Subcutaneous adipose tissue (tissue), 4 donors: ENCODE measurements around the gene CPSF4L. TPM values are rescaled to one million over a fixed set of nuclear protein-coding genes. Genes with fewer than 3 reads are reported as not detected.

Experiments
- CTCF ChIP-seq: fragments of 450-650 bp; IDR thresholded peaks from one replicate; pipeline ENCODE4 v1.5.1; 2016; ENCODE audit warnings: low read depth, mild to moderate bottlenecking, control low read depth, antibody characterized with exemption, moderate library complexity
- total RNA-seq, 4 donors: library from RNA; depleted of rRNA; stranded (reverse); fragments of >200 nt; gene quantifications; one replicate each; pipeline ENCODE4 v1.1.0, GENCODE V29; 2016

Gene CPSF4L
- total RNA-seq, 4 donors from 2014 or later, result not detected

DNA sequence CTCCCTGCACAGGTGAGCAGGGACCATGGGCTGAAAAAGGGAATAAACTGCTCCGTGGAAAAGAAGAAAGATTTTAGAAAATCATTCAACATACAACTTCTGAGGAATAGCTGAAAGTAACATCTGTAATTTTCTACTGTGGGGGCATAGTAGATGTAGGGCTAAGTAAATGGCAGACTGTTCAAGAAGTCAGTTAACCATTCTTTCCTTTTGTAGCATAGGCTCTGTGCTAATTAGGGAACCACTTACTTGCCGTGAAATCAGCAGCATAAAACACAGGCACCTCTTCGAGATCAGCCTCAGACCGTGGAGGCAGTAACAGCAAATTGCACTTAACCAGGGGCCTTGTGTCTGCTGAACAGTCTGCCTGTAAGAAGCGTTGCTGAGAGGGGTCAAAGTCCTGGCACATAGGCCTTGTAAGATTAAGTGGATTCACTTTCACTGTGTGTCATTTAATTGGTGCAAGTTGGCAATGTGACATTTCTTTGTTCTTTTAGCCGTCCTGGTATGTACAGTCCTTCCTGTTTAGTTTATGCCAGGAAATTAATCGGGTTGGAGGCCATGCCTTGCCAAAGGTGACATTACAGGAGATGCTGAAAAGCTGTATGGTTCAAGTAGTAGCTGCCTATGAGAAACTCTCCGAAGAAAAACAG is 58.4 kb downstream of the CPSF4L start:
- TF ChIP-seq CTCF, result no peak

- no peak for TF ChIP-seq CTCF
These were observed 60.2 kb downstream of the CPSF4L start for GRCh38 chr17:73201215-73202069.

GRCh38 chr17:73200476-73200875 is 61.2 kb downstream of the CPSF4L start:
- TF ChIP-seq CTCF, result no peak

- TF ChIP-seq CTCF, result no peak
These were observed 61.8 kb downstream of the CPSF4L start for GRCh38 chr17:73199751-73200317.

DNA sequence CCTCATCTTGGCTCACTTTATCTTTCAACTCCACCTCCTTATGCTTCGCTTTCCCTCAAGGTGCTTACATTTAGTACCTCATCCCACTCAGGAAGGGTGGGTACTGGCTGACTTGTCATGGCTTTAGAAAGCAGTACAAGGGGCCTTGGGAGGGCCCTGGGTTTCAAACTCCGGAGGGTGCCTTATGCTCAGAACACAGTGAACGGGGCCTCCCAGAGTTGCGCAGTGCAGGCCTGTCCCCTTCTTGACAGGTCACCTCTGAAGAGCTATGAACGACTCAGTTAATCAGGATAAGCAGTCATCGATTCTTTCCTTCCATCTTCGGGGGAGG is 62.8 kb downstream of the CPSF4L start:
- TF ChIP-seq CTCF, result no peak

Other genes starting within 250 kb of the CPSF4L start
- 10 to 100 TPM; 36.6 to 75.0 (median 40.2) TPM for gene SLC39A11, start 169.2 kb downstream of the CPSF4L start, total RNA-seq
- 1 to 10 TPM; 1.9 to 4.4 (median 3.3) TPM for gene SSTR2, start 96.9 kb downstream of the CPSF4L start, total RNA-seq
- 10 to 100 TPM; 22.1 to 36.8 (median 29.5) TPM for gene COG1, start 68.8 kb downstream of the CPSF4L start, total RNA-seq
- 100 to 1,000 TPM in 1 of 4 donors, 10 to 100 TPM in 3; 39.9 to 200 (median 75.4) TPM for gene CDC42EP4, start 50.1 kb upstream of the CPSF4L start, total RNA-seq